Stimulated activated CD4-positive, alpha-beta T cell treated with anti-CD3 and anti-CD28 coated beads, TNF-alpha, amount 100 ng/mL, for 4 hours (primary cell): Measurements from ENCODE around the gene PXDC1.
"Not testable (repeated sequence)": the region's sequence is repeated elsewhere in the genome, so short reads cannot be mapped to it uniquely, and the experiment has no call there.

ENCODE experiments used
- DNase-seq, 3 experiments: peaks; one replicate each; pipeline ENCODE4 v3.0.0-alpha.2; 2020; ENCODE audit warnings: low read depth in 3 of 3

PXDC1 gene

GRCh38 chr6:3711776-3712175 lies 39.7 kb downstream of the PXDC1 start:
- DNase-seq = no peak

GRCh38 chr6:3710403-3710802 lies 41.1 kb downstream of the PXDC1 start:
- no peak for DNase-seq

- no peak for DNase-seq
Observed at GRCh38 chr6:3708540-3708939, 43.0 kb downstream of the PXDC1 start.

GRCh38 chr6:3707751-3708412 lies 43.6 kb downstream of the PXDC1 start:
- no peak for DNase-seq

DNA sequence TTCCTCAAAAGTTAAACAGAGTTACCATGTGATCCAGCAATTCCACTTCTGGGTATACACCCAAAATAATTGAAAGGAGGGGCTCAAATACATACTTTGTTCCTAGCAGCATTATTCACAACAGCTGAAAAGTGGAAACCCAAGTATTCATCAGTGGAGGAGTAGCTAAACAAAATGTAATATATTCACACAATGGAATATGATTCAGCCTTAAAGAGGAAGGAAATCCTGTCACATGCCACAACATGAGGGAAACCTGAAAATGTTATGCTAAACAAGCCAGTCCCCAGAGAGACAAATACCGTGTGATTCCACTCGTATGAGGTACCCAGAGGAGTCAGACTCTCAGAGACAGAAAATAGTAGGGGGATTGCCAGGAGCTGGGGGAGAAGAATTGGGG lies 44.5 kb downstream of the PXDC1 start:
- no peak for DNase-seq

GRCh38 chr6:3706547-3706946 lies 45.0 kb downstream of the PXDC1 start:
- DNase-seq = no peak

DNA sequence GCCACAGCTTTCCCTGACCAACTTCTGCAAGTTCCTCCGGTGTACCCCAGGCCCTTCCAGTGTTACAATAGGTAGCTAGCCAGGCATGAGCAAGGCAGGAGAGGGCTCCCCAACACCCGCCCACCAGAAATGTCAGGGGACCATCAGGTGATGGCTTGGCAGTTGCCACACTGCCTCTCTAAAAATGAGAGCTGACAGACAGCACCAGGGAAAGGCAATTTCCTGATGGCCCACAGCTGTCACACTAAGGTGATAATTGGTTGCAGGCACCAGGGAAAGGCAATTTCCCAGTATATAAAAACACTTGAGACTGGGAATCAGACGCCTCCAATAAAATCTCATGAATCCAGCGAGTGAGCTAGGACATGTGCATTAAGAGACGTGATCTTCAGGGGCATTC lies 49.9 kb downstream of the PXDC1 start:
- no peak for DNase-seq

DNA sequence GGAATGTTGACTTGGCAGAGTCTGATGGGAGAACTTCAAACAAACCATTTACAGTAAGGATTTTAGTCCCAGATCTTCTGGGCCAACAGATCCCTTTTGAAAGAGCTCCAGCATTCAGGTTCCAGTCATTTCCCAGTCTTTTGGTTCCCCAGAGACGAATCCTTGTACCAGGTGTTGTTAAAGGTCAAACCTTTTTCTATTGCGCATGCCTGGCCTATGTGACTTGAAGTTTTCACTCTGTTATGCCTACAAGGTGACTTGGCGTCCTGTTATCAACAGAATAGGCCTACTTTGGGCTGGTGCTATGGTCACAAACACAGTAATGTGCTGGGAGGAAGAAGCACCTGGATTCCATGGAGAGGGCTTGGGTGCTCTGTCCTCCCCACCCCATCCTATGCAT lies 52.3 kb downstream of the PXDC1 start:
- DNase-seq = no peak

- no peak for DNase-seq
Observed at GRCh38 chr6:3698021-3698420, 53.5 kb downstream of the PXDC1 start.

DNA sequence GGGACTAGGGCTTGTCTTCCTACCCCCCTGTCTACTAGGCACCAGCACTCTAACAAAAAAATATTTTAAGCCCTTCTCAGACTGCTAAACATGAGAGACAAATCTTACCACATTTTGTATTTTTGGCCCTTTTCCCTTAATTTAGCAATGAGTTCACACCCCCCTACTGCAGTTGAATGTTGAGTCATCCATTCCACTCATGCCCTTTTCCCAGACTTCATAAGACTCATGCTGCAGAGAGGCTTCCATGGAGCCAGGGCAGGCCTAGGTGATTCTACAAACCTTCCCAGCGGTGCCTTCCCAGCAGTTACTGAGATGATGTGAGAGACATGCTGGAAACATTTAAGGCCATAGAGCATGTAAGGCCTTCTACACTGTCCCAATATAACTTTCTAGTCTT lies 53.9 kb downstream of the PXDC1 start:
- DNase-seq = no peak

GRCh38 chr6:3696525-3697088 lies 54.9 kb downstream of the PXDC1 start:
- DNase-seq = no peak

DNA sequence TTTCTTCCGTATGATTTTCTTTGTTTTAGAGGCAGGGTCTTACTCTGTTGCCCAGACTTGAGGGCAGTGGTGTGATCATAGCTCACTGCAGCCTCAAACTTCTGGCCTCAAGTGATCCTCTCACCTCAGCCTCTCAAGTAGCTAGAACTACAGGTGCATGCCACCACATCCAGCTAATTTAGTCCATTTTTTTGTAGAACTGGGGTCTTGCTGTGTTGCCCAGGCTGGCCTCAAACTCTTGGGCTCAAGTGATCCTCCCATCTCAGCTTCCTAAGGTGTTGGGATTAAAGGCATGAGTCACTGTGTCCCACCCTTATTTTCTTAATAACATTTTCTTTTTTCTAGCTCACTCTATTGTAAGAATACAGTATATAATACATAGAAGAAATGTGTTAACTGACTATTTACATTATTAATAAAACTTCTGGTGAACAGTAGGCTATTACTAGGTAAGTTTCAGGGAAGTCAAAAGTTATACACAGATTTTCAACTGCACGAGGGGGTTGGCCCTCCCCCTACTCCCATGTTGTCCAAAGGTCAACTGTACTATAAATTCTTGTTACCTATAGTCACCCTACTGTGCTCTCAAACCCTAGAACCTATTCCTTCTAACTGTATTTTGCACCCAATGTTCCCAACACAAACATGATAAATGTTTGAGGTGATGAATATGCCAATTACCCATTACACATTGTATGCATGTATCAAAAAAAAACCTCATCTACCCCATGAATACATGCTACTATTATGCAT lies 56.3 kb downstream of the PXDC1 start:
- DNase-seq = no peak

DNA sequence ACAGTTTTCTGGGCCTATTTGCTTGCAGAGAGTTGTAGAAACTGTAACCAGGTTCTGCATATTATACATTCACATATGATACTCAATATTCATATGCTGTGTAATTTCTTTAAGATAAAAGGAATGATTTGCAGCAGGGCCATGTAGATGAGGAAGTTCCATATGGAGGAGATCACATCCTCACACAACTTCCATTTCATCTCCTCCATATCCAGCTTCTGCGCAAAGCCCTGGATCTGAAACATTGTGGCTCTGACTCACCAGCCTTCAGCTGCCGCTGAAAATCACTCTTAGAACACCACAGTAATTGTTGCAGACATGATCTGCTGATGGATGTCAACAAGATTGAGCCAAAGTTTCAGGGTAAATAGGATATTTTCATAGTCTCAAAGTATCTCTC lies 57.7 kb downstream of the PXDC1 start:
- DNase-seq = no peak

- DNase-seq = no peak
Observed at GRCh38 chr6:3690506-3690905, 61.0 kb downstream of the PXDC1 start.

- no peak for DNase-seq
Observed at GRCh38 chr6:3687847-3688246, 63.7 kb downstream of the PXDC1 start.

DNA sequence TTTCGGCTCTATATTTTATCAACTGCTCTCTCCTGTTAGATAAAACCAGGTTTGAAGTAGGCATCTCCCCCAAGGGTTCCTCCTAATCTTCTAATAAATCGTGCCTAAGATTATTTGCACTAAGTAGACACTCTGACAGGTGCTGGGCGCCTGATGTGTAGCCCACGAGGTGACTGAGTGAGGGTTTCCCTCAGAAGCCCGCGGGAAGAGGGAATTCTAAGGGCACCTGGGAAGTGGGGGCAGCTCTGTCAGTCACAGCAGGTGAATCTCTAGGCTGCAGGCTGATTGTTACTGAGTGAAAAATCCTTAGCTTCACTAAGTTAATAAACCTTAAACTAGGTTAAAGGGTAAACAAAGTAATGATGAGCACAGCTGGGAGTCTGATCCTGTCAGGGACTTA lies 68.2 kb downstream of the PXDC1 start:
- no peak for DNase-seq

GRCh38 chr6:3678946-3679345 lies 72.6 kb downstream of the PXDC1 start:
- DNase-seq = no peak

DNA sequence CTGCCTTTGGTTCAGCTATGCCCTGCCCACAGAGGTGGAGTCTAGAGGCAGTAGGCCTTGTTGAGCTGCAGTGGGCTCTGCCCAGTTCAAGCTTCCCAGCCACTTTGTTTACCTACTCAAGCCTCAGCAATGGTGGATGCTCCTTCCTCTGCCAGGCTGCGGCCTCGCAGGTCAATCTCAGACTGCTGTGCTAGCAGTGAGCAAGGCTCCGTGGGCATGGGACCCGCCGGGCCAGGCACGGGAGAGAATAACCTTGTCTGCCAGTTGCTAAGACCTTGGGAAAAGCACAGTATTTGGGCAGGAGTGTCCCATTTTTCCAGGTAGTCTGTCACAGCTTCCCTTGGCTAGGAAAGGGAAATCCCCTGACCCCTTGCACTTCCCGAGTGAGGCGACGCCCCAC lies 73.8 kb downstream of the PXDC1 start:
- not testable (repeated sequence) for DNase-seq

DNA sequence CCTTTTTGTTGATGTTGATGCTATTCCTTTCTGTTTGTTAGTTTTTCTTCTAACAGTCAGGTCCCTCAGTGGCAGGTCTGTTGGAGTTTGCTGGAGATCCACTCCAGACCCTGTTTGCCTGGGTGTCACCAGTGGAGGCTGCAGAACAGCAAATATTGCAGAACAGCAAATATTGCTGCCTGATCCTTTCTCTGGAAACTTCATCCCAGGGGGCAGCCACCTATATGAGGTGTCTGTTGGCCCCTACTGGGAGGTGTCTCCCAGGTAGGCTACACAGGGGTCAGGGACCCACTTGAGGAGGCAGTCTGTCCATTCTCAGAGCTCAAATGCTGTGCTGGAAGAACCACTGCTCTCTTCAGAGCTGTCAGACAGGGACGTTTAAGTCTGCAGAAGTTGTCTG lies 74.2 kb downstream of the PXDC1 start:
- not testable (repeated sequence) for DNase-seq
